Ramos (cell line): ENCODE data around the gene ZMAT5.

Experiments
- in situ Hi-C: fragments of 300-500 bp; cut with MboI; formaldehyde crosslinking; loops from one replicate; pipeline ENCODE4 v1.14.3; 2022; ENCODE audit warnings: low sequenced_read_pairs; ENCODE audit not compliant: unreplicated experiment

The ZMAT5 gene

DNA sequence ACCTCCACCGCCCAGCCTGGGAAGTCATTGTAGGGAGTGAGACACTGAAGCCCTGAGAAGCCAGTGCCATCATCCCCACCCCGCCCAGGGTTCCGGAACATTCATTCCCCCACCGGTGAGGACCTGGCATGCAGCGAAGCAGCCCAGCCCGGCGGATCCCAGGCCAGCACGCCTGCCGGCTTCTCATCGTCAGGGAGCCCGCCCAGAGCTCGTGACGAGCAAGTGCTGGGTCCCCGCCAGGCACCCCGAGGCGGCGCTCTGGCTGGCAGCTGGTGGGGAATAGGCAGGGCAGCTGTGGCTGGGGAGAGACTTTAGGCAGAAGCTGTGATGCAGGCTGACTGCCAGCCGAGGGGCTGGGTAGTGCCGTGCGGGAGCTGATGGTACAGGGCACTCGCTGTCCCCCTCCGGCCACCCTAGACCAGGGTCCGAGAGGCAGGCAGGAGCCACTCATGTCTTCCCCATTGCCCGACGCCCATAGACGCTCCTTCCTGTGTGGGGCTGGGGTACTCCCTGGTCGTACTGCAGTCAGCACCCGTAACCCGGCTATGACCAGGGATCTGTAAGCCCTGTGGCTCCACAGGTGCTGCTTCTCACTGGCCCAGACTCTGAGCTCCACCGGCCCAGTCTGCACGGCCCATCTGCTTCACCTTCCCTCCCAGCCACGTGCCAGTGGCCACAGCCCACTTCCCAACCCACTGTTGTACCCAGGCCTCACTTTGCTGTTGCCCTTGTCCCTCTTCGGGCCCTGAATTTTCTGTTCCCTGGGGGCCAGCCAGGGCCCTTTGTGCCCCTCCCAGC, 71.5 kb downstream of the ZMAT5 start:
- in situ Hi-C loops, result no loop called here

GRCh38 chr22:29693671-29694070, 73.1 kb downstream of the ZMAT5 start:
- in situ Hi-C loops, result no loop called here

GRCh38 chr22:29693161-29693560, 73.6 kb downstream of the ZMAT5 start:
- in situ Hi-C loops, result no loop called here

GRCh38 chr22:29692327-29692640, 74.5 kb downstream of the ZMAT5 start:
- in situ Hi-C loops, result no loop called here

- in situ Hi-C loops, result no loop called here
These were observed 75.0 kb downstream of the ZMAT5 start for GRCh38 chr22:29691636-29692326.

DNA sequence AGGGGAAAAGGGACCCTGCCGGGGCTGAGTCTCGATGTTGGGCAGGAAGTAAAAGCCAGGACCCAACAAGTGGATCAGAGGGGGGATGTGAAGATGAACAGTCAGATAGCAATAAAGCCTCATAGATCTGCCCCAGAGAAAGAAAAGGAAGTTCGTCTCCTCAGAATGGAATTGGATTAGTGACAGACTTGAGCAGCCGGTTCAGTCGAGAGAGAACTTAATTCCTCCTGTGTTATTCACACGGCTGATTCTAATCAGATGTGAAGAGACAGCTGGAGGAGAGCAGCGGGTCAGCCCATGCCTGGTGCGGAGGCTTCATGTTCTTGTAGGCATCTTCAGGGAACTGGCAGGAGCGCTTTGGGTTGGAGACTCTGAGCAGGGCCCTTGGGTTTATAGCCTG, 76.3 kb downstream of the ZMAT5 start:
- in situ Hi-C loops, result no loop called here

DNA sequence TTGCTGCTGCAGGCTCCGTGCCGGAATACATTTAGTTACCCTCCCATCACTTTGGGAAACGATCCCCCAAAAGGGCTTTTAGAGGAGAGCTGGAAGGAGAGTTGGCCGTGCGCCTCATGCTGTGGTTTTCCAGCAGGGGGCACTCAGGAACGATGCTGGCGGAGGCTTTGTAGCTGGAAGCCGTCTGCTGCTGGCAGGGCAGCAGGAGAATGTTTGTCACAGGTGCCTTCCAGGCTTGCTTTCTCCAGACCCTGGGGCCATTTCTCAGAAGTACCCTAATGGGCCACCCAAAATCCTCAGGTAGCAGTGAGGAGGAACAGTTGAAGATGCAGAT, 77.0 kb downstream of the ZMAT5 start:
- in situ Hi-C loops, result no loop called here

GRCh38 chr22:29689206-29689879, 77.5 kb downstream of the ZMAT5 start:
- in situ Hi-C loops, result no loop called here

GRCh38 chr22:29684244-29684643, 82.6 kb downstream of the ZMAT5 start:
- in situ Hi-C loops, result no loop called here

DNA sequence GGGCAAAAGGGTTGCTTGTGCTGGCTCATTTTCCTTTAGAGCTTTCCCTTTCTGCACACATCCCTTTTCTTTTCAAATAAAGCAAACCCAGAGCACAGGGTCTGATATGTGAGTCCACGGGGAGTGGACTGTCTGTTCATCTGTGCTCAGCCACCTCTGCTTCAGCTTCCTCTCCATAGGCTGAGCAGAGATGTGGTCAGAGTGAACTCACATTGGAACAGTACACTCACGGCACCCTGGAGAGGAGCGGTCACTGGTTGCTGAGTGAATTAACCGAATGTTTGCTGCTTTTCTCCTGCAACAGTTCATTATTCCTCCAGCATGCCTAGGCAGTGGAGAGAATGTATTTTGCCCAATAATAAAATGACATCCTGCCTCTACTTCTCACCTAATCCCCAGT, 83.3 kb downstream of the ZMAT5 start:
- in situ Hi-C loops, result no loop called here
